ENCODE data around the gene RBM5.

RBM5 gene

DNA sequence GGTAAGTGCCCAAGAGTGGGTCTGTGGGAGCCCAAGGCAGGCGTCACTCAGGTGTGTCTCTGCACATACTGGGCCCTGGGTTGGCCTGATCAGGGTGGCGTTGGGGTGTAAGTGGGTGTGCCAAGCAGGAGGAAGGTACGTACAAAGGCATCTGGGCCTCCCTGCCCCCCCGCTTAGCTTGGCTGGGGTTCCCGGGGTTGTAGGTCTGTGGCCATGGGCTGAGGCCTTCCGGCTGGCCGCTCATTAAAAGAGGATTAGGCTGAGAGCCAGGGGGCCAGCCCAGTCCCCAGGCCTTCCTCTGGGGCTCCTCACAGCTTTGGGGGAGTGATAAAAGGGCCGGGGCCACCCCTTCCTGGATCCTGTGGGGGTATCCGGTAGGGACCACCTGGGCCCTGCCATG, 79.7 kb downstream of the RBM5 start:
- TF ChIP-seq CTCF (conservative IDR thresholded peaks at IDR 0.05; ENCODE audit: control insufficient read depth, insufficient read depth, low read depth, low read length) = no peak
- DNase-seq (ENCODE audit: low read depth) = no peak
- H3K4me3 ChIP-seq (ENCODE audit: control insufficient read depth, low read depth, low read length) = no peak overlapping the region
